HEK293 (cell line): ENCODE data around the gene CTCFL.

Experiments used
- CTCF ChIP-seq: fragments of 450-650 bp; formaldehyde crosslinking; IDR thresholded peaks from 2 replicates; pipeline ENCODE4 v1.5.1; 2016; ENCODE audit warnings: missing biosample characterization, missing genetic modification characterization
- GFI1B ChIP-seq: fragments of 450-650 bp; formaldehyde crosslinking; IDR thresholded peaks from 2 replicates; pipeline ENCODE4 v1.5.1; 2016; ENCODE audit warnings: missing biosample characterization, missing genetic modification characterization
- KLF16 ChIP-seq: fragments of 450-650 bp; formaldehyde crosslinking; IDR thresholded peaks from 2 replicates; pipeline ENCODE4 v1.5.1; 2017; ENCODE audit warnings: missing biosample characterization, missing genetic modification characterization
- ZBTB20 ChIP-seq: fragments of 450-650 bp; formaldehyde crosslinking; IDR thresholded peaks from 2 replicates; pipeline ENCODE4 v1.5.1; 2016; ENCODE audit warnings: missing biosample characterization, missing genetic modification characterization
- ZFHX2 ChIP-seq: fragments of 450-650 bp; formaldehyde crosslinking; conservative IDR thresholded peaks from 2 replicates; pipeline ENCODE4 v1.5.1; 2016; ENCODE audit warnings: missing biosample characterization, missing genetic modification characterization
- ZNF777 ChIP-seq: fragments of 450-650 bp; formaldehyde crosslinking; IDR thresholded peaks from 2 replicates; pipeline ENCODE4 v1.5.1; 2017; ENCODE audit warnings: missing biosample characterization, missing genetic modification characterization, borderline replicate concordance
- TF ChIP-seq, protein P1 (sequence below): fragments of 450-650 bp; formaldehyde crosslinking; IDR thresholded peaks from 2 replicates; pipeline ENCODE4 v1.5.1; 2016; ENCODE audit warnings: missing biosample characterization, missing genetic modification characterization

- TF ChIP-seq CTCF (no peak), ZNF777 (tag by site-specific recombination) (no peak), GFI1B (tag by site-specific recombination) (no peak), KLF16 (tag by site-specific recombination) (no peak), ZBTB20 (tag by site-specific recombination) (no peak), ZFHX2 (no peak)
- TF ChIP-seq, protein P1, sequence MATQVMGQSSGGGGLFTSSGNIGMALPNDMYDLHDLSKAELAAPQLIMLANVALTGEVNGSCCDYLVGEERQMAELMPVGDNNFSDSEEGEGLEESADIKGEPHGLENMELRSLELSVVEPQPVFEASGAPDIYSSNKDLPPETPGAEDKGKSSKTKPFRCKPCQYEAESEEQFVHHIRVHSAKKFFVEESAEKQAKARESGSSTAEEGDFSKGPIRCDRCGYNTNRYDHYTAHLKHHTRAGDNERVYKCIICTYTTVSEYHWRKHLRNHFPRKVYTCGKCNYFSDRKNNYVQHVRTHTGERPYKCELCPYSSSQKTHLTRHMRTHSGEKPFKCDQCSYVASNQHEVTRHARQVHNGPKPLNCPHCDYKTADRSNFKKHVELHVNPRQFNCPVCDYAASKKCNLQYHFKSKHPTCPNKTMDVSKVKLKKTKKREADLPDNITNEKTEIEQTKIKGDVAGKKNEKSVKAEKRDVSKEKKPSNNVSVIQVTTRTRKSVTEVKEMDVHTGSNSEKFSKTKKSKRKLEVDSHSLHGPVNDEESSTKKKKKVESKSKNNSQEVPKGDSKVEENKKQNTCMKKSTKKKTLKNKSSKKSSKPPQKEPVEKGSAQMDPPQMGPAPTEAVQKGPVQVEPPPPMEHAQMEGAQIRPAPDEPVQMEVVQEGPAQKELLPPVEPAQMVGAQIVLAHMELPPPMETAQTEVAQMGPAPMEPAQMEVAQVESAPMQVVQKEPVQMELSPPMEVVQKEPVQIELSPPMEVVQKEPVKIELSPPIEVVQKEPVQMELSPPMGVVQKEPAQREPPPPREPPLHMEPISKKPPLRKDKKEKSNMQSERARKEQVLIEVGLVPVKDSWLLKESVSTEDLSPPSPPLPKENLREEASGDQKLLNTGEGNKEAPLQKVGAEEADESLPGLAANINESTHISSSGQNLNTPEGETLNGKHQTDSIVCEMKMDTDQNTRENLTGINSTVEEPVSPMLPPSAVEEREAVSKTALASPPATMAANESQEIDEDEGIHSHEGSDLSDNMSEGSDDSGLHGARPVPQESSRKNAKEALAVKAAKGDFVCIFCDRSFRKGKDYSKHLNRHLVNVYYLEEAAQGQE: no peak
These were observed 10.4 kb upstream of the CTCFL start for GRCh38 chr20:57535297-57535696.
